ENCODE measurements around the gene ANO10.
"Not testable (repeated sequence)": the region's sequence is repeated elsewhere in the genome, so short reads cannot be mapped to it uniquely, and the experiment has no call there.

The ANO10 gene

GRCh38 chr3:43627360-43627759 is 5.5 kb upstream of the ANO10 start:
- DNase-seq (ENCODE audit: low spot score), result no peak

GRCh38 chr3:43624619-43625305 is 3.0 kb upstream of the ANO10 start:
- DNase-seq (ENCODE audit: low spot score), result no peak

GRCh38 chr3:43620831-43621655 is 768 bp downstream of the ANO10 start:
- DNase-seq (ENCODE audit: low spot score), result peak; percentile 15

GRCh38 chr3:43619588-43619987 is 2.2 kb downstream of the ANO10 start:
- DNase-seq (ENCODE audit: low spot score), result no peak

GRCh38 chr3:43618142-43618541 is 3.7 kb downstream of the ANO10 start:
- no peak for DNase-seq (ENCODE audit: low spot score)

GRCh38 chr3:43616034-43616433 is 5.8 kb downstream of the ANO10 start:
- DNase-seq (ENCODE audit: low spot score), result no peak

GRCh38 chr3:43615133-43615532 is 6.7 kb downstream of the ANO10 start:
- no peak for DNase-seq (ENCODE audit: low spot score)

- no peak for DNase-seq (ENCODE audit: low spot score)
Observed at GRCh38 chr3:43613976-43614375, 7.8 kb downstream of the ANO10 start.

- DNase-seq (ENCODE audit: low spot score), result no peak
Observed at GRCh38 chr3:43612419-43612818, 9.4 kb downstream of the ANO10 start.

- DNase-seq (ENCODE audit: low spot score), result no peak
Observed at GRCh38 chr3:43609406-43609805, 12.4 kb downstream of the ANO10 start.

- DNase-seq (ENCODE audit: low spot score), result no peak
Observed at GRCh38 chr3:43608751-43609150, 13.1 kb downstream of the ANO10 start.

- DNase-seq (ENCODE audit: low spot score), result no peak
Observed at GRCh38 chr3:43606284-43606683, 15.5 kb downstream of the ANO10 start.

GRCh38 chr3:43599959-43600358 is 21.9 kb downstream of the ANO10 start:
- DNase-seq (ENCODE audit: low spot score), result not testable (repeated sequence)

- DNase-seq (ENCODE audit: low spot score), result no peak
Observed at GRCh38 chr3:43597961-43598360, 23.9 kb downstream of the ANO10 start.

GRCh38 chr3:43596178-43596577 is 25.6 kb downstream of the ANO10 start:
- DNase-seq (ENCODE audit: low spot score), result not testable (repeated sequence)

- DNase-seq (ENCODE audit: low spot score), result not testable (repeated sequence)
Observed at GRCh38 chr3:43595280-43595679, 26.5 kb downstream of the ANO10 start.

- DNase-seq (ENCODE audit: low spot score), result not testable (repeated sequence)
Observed at GRCh38 chr3:43593588-43593987, 28.2 kb downstream of the ANO10 start.

- DNase-seq (ENCODE audit: low spot score), result not testable (repeated sequence)
Observed at GRCh38 chr3:43591866-43592265, 29.9 kb downstream of the ANO10 start.

- no peak for DNase-seq (ENCODE audit: low spot score)
Observed at GRCh38 chr3:43587303-43587702, 34.5 kb downstream of the ANO10 start.

GRCh38 chr3:43584043-43584826 is 37.6 kb downstream of the ANO10 start:
- no peak for DNase-seq (ENCODE audit: low spot score)

- DNase-seq (ENCODE audit: low spot score), result no peak
Observed at GRCh38 chr3:43583481-43583880, 38.3 kb downstream of the ANO10 start.

- DNase-seq (ENCODE audit: low spot score), result no peak
Observed at GRCh38 chr3:43582866-43583265, 38.9 kb downstream of the ANO10 start.

GRCh38 chr3:43581343-43581742 is 40.5 kb downstream of the ANO10 start:
- DNase-seq (ENCODE audit: low spot score), result peak; percentile 28
